Measurements from ENCODE around the gene PDE4B. TPM values are rescaled to one million over a fixed set of nuclear protein-coding genes. Genes with fewer than 3 reads are reported as not detected.

PDE4B gene
- 2.3 and 8.7 TPM in 2 replicates for total RNA-seq (ENCODE audit: low replicate concordance)

GRCh38 chr1:65792669-65793358, at the start of gene PDE4B:
PDE4B (plus strand) TSS chr1:65792895.
- TF ChIP-seq CTCF (IDR thresholded peaks at IDR 0.05; ENCODE audit: insufficient read depth, low read length): no peak

GRCh38 chr1:65744731-65745130, 48.0 kb upstream of the PDE4B start:
- no peak for DNase-seq (ENCODE audit: low read depth)
- H3K4me3 ChIP-seq (ENCODE audit: low read depth, low read length): no peak overlapping the region
- no peak for TF ChIP-seq CTCF (IDR thresholded peaks at IDR 0.05; ENCODE audit: insufficient read depth, low read length)

More at GRCh38 chr1:65792669-65793358, at the start of gene PDE4B:
- DNase-seq (ENCODE audit: low read depth): no peak
- peak within 1 kb of the TSS; percentile 48 for H3K4me3 ChIP-seq (ENCODE audit: low read depth, low read length)

GRCh38 chr1:65751961-65752360, 40.7 kb upstream of the PDE4B start:
- no peak for DNase-seq (ENCODE audit: low read depth)
- no peak for TF ChIP-seq CTCF (IDR thresholded peaks at IDR 0.05; ENCODE audit: insufficient read depth, low read length)
- no peak overlapping the region for H3K4me3 ChIP-seq (ENCODE audit: low read depth, low read length)

- H3K4me3 ChIP-seq (ENCODE audit: low read depth, low read length): no peak overlapping the region
- TF ChIP-seq CTCF (IDR thresholded peaks at IDR 0.05; ENCODE audit: insufficient read depth, low read length): no peak
- peak; percentile 25 for DNase-seq (ENCODE audit: low read depth)
Measured at GRCh38 chr1:65756616-65757015, 36.1 kb upstream of the PDE4B start.

GRCh38 chr1:65757531-65757930, 35.2 kb upstream of the PDE4B start:
- no peak overlapping the region for H3K4me3 ChIP-seq (ENCODE audit: low read depth, low read length)
- no peak for DNase-seq (ENCODE audit: low read depth)
- TF ChIP-seq CTCF (IDR thresholded peaks at IDR 0.05; ENCODE audit: insufficient read depth, low read length): no peak

GRCh38 chr1:65758128-65758527, 34.6 kb upstream of the PDE4B start:
- no peak for TF ChIP-seq CTCF (IDR thresholded peaks at IDR 0.05; ENCODE audit: insufficient read depth, low read length)
- DNase-seq (ENCODE audit: low read depth): no peak
- H3K4me3 ChIP-seq (ENCODE audit: low read depth, low read length): no peak overlapping the region

- H3K4me3 ChIP-seq (ENCODE audit: low read depth, low read length): no peak overlapping the region
- no peak for TF ChIP-seq CTCF (IDR thresholded peaks at IDR 0.05; ENCODE audit: insufficient read depth, low read length)
- DNase-seq (ENCODE audit: low read depth): no peak
Measured at GRCh38 chr1:65759516-65759915, 33.2 kb upstream of the PDE4B start.
